Right renal cortex interstitium (tissue), 3 donors: Measurements from ENCODE around the gene SERPINE1. TPM values are rescaled to one million over a fixed set of nuclear protein-coding genes. Genes with fewer than 3 reads are reported as not detected.
"Not testable (repeated sequence)": the region's sequence is repeated elsewhere in the genome, so short reads cannot be mapped to it uniquely, and the experiment has no call there.

Experiments used
- DNase-seq, 3 donors: peaks; one replicate each; pipeline ENCODE4 v3.0.0-alpha.2; 2013; ENCODE audit warnings: low read depth in 3 of 3, low spot score in 2 of 3
- polyA plus RNA-seq, 3 donors: library from polyadenylated mRNA; unstranded; fragments of 120-200 nt; gene quantifications; one replicate each; pipeline ENCODE4 v1.2.1, GENCODE V29; 2013; ENCODE audit not compliant: insufficient read length in 3 of 3

SERPINE1 gene
- polyA plus RNA-seq, result 1 to 10 TPM in 2 of 3 donors, under 1 TPM in 1; 0.89 to 1.2 (median 1.1) TPM

DNA sequence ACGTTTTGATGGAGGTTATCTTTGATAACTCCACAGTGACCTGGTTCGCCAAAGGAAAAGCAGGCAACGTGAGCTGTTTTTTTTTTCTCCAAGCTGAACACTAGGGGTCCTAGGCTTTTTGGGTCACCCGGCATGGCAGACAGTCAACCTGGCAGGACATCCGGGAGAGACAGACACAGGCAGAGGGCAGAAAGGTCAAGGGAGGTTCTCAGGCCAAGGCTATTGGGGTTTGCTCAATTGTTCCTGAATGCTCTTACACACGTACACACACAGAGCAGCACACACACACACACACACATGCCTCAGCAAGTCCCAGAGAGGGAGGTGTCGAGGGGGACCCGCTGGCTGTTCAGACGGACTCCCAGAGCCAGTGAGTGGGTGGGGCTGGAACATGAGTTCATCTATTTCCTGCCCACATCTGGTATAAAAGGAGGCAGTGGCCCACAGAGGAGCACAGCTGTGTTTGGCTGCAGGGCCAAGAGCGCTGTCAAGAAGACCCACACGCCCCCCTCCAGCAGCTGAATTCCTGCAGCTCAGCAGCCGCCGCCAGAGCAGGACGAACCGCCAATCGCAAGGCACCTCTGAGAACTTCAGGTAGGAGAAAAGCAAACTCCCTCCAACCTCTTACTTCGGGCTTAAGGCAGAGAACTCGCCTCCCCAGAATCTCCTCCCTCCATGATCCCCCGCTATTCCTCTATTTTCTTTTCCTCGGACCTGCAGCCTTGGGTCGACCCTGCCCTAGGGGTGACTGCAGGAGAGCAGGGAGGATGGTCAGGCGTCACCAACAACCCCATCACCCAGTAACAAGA is at the start of gene SERPINE1:
Gene SERPINE1, plus strand, starts transcription at position 454 of the 809 bp plus-strand sequence. CDS start 1,290 bp downstream, outside the sequence.
- DNase-seq, result peak; percentile 73 to 79 (median 77)

DNA sequence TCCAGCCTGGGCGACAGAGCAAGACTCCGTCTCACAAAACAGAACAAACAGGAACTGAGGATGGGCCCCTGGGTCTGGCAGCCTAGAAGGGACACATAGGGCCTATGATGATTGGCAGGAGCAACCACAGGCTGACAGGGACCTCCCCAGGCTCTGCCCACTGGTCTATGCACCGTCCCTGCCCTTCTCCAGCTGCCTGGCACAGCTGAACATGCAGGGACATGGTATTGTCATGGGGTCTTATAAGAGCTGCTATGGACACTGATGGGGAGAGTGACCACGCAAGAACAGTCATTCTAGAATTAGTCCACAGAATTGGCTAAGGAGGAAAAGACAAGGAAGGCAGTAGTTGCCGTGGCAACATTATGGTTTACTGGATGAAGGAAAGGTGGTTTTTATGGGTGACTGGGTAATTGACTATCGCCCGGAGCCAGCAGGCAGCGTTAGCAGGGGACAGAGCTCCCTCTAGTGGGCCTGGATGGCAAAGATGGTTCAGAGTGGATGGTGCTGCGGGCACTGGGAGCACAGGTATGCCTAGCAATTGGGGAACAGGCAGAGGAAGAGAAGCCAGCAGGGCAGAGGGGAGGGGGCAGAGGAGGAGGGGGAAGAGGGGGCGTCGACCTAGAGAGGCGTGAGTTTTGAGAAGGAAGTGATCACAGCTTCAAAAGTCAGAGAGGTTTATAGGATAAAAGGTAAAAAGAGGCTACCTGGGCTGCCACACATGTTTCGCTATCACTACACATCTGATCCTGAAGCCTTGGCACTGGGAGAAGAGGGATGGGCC is 49.4 kb upstream of the SERPINE1 start:
- DNase-seq, result peak in 2 of 3 donors; percentile 67 to 69

DNA sequence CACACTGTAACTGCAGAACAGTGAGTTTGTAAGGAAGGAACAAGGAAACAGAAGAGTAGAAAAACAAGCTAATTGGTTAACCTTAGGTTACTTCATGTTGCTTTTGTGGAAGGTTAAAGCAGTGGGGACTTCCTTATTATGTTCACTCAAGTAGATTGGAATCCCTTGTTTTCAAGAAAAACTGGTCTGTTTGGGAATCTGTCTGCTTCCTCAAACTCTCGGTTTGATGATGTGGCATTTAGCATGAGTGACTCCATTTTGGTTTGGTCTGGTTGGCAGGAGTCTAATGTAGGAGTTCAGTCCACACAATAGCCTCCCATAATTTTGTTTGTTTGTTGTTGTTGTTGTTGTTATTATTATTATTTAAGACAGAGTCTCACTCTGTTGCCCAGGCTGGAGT is 45.5 kb upstream of the SERPINE1 start:
- DNase-seq, result no peak

DNA sequence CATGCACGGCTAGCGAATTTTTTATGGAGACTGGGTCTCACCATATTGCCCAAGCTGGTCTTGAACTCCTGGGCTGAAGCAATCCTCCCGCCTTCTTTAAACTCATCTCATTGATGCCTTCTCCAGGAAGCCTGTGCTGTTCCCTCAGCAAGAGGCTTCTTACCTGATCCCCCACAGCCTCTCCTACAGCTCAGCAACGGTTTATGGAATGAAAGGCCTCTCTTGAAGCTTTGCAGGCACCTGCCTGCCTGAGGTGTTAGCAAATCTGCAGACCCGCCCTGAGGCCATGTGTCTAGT is 42.1 kb upstream of the SERPINE1 start:
- no peak for DNase-seq

DNA sequence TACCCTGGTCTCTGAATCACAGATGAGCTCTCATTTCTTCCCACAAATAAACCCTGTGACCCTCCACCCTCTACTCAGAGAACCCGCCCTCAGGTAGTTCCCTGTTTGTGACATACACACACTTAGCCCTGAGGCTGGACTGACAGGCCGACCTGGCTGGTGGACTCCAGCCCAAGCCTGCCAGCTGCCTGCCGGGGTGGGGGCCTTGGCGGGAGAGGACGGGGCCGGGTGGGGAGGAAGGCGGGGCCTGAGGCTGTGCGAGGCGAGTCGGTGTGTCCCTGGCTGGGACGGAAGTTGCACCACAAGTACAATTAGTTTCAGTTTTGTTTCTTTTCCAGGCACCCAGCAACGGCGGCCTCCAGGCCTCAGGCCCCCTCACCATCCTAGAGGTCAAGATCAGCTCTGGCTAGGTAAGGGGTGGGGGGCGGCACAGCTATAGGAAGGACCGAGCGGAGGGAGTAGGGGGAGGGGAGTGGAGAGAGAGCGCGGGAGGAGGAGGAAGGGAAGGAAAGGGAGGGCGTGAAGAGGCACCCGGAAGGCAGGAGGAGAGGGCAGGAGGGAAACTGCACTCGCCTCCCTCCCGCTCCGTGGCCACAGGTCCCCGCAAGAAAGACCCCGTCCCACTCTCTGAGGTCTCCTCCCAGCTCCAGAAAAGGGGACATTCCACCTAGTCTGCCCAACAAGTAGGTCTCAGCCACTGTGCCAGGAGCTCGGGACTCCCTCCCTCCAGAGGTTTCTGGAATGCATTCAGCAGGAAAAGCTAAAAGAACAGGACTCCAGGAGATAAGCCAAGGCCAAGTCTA is 41.5 kb upstream of the SERPINE1 start, which contains the start of gene TRIM56:
Gene TRIM56, plus strand, starts transcription at position 320 of the 803 bp plus-strand sequence. CDS start 1,832 bp downstream, outside the sequence.
- peak in 2 of 3 donors; percentile 56 to 57 for DNase-seq

GRCh38 chr7:101087334-101088068 is 39.4 kb upstream of the SERPINE1 start:
- no peak for DNase-seq

DNA sequence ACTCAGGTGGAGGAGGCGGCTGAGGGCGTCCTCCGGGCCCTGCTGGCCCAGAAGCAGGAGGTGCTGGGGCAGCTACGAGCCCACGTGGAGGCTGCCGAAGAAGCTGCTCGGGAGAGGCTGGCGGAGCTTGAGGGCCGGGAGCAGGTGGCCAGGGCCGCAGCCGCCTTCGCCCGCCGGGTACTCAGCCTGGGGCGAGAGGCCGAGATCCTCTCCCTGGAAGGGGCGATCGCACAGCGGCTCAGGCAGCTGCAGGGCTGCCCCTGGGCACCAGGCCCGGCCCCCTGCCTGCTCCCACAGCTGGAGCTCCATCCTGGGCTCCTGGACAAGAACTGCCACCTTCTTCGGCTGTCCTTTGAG is 38.9 kb upstream of the SERPINE1 start:
- no peak for DNase-seq

DNA sequence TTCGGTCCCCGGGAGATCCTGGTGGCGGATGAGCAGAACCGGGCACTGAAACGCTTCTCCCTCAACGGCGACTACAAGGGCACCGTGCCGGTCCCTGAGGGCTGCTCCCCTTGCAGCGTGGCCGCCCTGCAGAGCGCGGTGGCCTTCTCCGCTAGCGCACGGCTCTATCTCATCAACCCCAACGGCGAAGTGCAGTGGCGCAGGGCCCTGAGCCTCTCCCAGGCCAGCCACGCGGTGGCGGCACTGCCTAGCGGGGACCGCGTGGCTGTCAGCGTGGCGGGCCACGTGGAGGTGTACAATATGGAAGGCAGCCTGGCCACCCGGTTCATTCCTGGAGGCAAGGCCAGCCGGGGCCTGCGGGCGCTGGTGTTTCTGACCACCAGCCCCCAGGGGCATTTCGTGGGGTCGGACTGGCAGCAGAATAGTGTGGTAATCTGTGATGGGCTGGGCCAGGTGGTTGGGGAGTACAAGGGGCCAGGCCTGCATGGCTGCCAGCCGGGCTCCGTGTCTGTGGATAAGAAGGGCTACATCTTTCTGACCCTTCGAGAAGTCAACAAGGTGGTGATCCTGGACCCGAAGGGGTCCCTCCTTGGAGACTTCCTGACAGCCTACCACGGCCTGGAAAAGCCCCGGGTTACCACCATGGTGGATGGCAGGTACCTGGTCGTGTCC is 37.9 kb upstream of the SERPINE1 start:
- DNase-seq, result no peak

DNA sequence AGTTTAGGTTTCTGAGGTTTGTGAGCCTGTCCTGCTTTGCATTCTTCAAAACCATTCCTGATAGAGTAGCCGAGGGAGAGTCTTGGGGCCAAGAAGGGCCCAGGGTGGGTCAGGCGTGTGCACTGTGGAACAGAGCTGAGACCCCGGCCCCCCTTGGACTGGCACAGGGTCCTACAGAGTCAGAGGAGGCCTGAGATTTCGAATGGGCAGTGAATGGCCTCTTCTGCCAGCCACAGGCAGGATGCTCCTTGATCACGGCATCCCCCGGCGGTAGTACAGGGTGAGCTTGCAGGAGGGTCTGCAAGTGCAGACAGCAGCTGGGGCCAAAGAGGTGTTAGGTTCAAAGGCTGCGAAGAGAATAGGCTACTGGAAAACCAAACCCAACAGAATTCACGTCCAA is 37.0 kb upstream of the SERPINE1 start:
- no peak for DNase-seq

GRCh38 chr7:101092266-101092905 is 34.5 kb upstream of the SERPINE1 start:
- not testable (repeated sequence) for DNase-seq

DNA sequence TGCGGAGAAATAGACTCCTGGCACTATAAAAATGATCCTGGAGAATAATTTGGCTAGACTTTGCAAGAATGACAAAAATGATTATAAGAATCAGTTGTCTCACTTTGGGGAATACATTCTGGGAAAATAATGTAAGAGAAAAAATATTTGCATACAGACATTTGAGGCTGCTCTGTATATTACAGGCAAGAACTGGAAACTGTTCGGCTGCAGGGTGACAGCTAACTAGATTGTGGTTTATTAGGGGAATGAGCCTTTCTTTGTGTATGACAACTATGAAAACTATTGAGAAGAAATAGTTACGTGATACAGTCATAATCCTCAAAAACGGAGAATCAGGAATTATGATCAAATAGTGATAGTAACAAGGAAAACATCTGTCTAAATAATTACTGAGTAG is 33.0 kb upstream of the SERPINE1 start:
- DNase-seq, result no peak

GRCh38 chr7:101094376-101094775 is 32.5 kb upstream of the SERPINE1 start:
- DNase-seq, result no peak

DNA sequence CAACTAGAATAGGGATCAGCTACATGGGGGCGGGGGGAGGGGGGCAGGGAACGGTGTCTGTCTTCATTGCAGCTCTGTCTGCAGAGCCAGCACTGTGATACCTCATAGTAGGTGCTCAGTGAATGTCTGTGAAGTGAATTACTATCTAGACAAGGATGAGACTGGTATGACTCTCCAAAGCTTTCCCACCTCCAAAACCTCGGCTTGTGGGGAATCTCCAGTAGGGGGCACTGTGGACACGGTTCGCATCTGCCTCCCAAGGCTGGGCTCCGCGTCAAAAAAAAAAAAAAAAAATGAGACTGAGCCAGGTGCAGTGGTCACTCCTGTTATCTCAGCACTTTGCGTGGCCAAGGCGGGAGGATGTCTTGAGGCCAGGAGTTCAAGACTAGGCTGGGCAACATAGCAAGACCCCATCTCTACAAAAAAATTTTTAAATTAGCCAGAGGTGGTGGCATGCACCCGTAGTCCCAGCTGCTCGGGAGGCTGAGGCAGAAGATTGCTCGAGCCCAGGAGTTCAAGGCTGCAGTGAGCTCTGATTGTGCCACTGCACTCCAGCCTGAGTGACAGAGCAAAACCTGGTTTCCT is 32.0 kb upstream of the SERPINE1 start:
- no peak for DNase-seq

DNA sequence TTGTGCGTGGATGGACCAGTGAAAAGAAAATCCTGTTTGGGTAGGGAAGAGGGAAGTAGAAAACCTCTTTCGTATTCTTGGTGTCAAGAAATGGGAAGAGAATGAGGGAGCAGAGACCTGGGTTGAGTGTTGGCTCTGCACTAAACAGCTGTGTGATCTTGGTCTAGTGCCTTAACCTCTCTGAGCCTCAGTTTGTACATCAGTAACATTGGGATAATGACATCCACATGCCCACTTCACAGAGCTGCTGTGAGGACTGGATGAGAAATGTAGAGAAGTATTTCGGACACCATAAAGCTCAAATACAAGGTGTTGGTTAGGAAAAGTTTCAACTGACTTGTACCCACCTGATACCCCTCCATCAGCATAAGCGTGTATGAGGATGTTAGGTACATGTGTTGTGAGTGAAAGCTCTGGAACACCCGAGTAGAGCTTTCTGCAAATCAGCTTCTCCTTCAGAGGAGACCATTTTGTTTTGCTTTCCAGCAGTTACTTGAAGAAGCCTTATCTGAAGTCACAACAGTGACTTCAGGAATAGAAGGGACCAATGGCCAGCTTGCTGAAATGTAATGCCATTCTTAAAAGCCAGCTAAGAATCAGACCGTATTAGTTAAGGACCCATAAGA is 30.5 kb upstream of the SERPINE1 start:
- no peak for DNase-seq

DNA sequence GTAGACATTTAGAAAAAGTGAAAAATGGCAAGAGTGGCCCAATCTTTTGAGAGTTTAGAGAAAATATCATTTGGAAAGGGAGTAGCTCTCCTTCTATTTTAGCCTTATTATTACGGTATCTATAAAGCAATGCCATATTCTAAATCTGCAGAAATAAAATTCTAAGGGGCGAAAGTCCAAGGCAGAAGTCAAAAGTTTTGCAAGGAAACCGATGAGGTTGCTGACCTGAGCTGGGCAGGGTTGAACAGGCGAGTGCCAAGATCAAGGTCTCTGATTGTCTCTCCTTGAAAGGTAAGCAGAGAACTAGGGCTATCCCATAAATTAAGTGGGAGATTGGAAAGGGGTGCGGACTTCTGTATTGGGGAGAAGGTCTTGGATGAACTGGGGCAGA is 30.0 kb upstream of the SERPINE1 start:
- DNase-seq, result no peak

DNA sequence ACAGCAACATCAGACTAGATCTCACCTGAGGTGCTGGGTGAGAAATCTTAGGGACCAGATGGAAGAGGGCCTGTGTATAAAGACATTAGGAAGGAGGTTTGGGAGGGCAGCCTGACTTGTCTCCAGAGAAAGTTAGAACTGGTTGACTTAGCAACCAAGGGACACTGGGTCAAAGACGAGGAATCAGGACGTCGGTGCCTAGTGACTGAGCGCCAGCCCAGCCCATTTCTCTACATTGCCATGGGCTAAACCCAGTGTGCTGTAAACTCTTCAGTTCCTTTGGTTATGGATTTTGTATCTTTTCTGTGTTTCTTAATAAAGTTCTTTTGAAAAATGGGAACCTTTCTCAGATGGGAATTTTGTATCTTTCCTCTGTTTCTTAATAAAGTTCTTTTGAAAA is 29.3 kb upstream of the SERPINE1 start:
- no peak for DNase-seq

DNA sequence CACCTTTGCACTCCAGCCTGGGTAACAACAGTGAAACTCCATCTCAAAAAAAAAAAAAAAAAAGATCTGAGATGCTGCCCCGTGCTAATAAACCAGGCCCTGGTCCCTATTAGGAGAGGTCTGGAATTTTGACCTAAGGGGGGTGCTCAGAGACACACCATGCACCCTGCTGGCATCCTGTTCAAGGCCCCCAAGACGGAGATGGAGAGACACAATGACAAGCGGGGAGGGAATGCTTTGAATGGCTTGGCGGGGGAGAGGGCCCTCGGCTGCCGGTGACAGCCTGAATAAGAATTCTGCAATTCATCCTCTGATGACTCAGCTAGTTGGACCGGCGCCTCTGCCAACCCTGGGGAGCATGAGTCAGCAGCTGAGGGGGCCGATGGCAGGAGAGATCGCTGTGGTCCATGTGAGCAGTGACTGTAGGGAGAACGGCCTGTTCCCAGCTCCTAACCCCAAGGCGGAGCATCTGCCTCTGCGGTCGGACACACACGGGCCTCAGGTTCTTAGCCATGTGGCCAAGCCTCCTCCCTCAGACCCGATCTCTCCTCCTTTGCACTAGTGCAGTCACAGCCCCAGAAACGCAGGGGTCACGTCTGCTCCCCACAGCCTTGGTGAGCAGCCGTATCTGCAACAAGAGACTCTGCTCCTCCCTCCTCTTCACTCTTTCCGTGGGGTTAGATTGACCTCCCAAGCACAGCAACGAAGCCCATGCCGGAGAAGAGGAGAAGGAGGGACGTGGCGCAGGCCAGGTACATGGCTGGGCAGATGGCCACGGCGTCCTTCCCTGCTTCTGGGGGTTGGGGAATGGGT is 26.7 kb upstream of the SERPINE1 start:
- DNase-seq, result no peak
